GM23248 (cell line): ENCODE measurements around the gene TAOK3. TPM values are rescaled to one million over a fixed set of nuclear protein-coding genes. Genes with fewer than 3 reads are reported as not detected.

ENCODE experiments used
- DNase-seq: peaks from one replicate; pipeline ENCODE4 v3.0.0-alpha.2; 2015
- H2AFZ ChIP-seq: fragments of 200-600 bp; sonication (generic); 2 replicates; pipeline ENCODE4 v1.6.1; 2016; ENCODE audit warnings: antibody characterized with exemption
- H3F3A ChIP-seq: fragments of 200-600 bp; sonication (generic); 2 replicates; pipeline ENCODE4 v1.6.1; 2016; ENCODE audit warnings: mild to moderate bottlenecking, antibody characterized with exemption, mixed run types; ENCODE audit not compliant: insufficient read depth
- H3K27ac ChIP-seq: fragments of 200-600 bp; sonication (generic); 2 replicates; pipeline ENCODE4 v1.5.1; 2016; ENCODE audit warnings: mild to moderate bottlenecking
- H3K27me3 ChIP-seq: fragments of 200-600 bp; sonication (generic); replicated peaks from 2 replicates; pipeline ENCODE4 v1.6.1; 2016; ENCODE audit warnings: mild to moderate bottlenecking; ENCODE audit not compliant: insufficient read depth
- H3K36me3 ChIP-seq: fragments of 200-600 bp; sonication (generic); 2 replicates; pipeline ENCODE4 v1.6.1; 2016; ENCODE audit warnings: low read depth, mild to moderate bottlenecking
- H3K4me1 ChIP-seq: fragments of 200-600 bp; sonication (generic); 2 replicates; pipeline ENCODE4 v1.6.1; 2016; ENCODE audit warnings: mild to moderate bottlenecking; ENCODE audit not compliant: insufficient read depth
- H3K4me2 ChIP-seq: fragments of 200-600 bp; sonication (generic); one replicate; pipeline ENCODE4 v1.6.1; 2016; ENCODE audit warnings: mild to moderate bottlenecking; ENCODE audit not compliant: unreplicated experiment
- H3K4me3 ChIP-seq: fragments of 200-600 bp; sonication (generic); 2 replicates; pipeline ENCODE4 v1.5.1; 2016; ENCODE audit warnings: mild to moderate bottlenecking
- H3K79me2 ChIP-seq: fragments of 200-600 bp; sonication (generic); 2 replicates; pipeline ENCODE4 v1.6.1; 2016; ENCODE audit warnings: mild to moderate bottlenecking; ENCODE audit not compliant: insufficient read depth
- H3K9ac ChIP-seq: fragments of 200-600 bp; sonication (generic); 2 replicates; pipeline ENCODE4 v1.6.1; 2016; ENCODE audit warnings: mild to moderate bottlenecking
- H3K9me2 ChIP-seq: fragments of 200-600 bp; sonication (generic); 2 replicates; pipeline ENCODE4 v1.6.1; 2016; ENCODE audit warnings: mixed run types, mild to moderate bottlenecking, moderate library complexity; ENCODE audit not compliant: insufficient read depth
- H3K9me3 ChIP-seq: fragments of 200-600 bp; sonication (generic); one replicate; pipeline ENCODE4 v1.6.1; 2017; ENCODE audit warnings: low read depth
- H4K20me1 ChIP-seq: fragments of 200-600 bp; sonication (generic); 2 replicates; pipeline ENCODE4 v1.6.0; 2016; ENCODE audit not compliant: insufficient read depth
- EZH2 ChIP-seq: fragments of 200-600 bp; sonication (generic); IDR thresholded peaks from 2 replicates; pipeline ENCODE4 v1.6.1; 2018; ENCODE audit warnings: antibody characterized with exemption, mild to moderate bottlenecking; ENCODE audit not compliant: insufficient read depth, poor library complexity, severe bottlenecking
- EZH2phosphoT487 ChIP-seq: fragments of 200-600 bp; sonication (generic); IDR thresholded peaks from 2 replicates; pipeline ENCODE4 v1.6.1; 2018; ENCODE audit warnings: antibody characterized with exemption, moderate library complexity, mild to moderate bottlenecking, low read depth; ENCODE audit not compliant: insufficient read depth
- WGBS, 2 experiments: methylation state at CpG; one replicate each; pipeline ENCODE4 v1.1.6; 2015 to 2017; ENCODE audit warnings: low lambda C conversion rate in 2 of 2, low coverage in 1 of 2; ENCODE audit errors: missing lambda C conversion rate in 2 of 2; 5-methylcytosine and 5-hydroxymethylcytosine counted together
- in situ Hi-C: fragments of 300-500 bp; cut with MboI; formaldehyde crosslinking; loops from 2 replicates; pipeline ENCODE4 v1.15.0; 2020
- polyA plus RNA-seq: library from polyadenylated mRNA; unstranded; fragments of >200 nt; fragmentation: Nextera tagmentation; extraction: Ambion mirVana; gene quantifications from 2 replicates; pipeline ENCODE4 v1.2.1, GENCODE V29; 2016
- total RNA-seq: library from RNA; depleted of rRNA; stranded (reverse); fragments of >200 nt; shearing (Covaris generic); gene quantifications from 2 replicates; pipeline ENCODE4 v1.2.3, GENCODE V29; 2014

TAOK3 gene
- total and polyA plus RNA-seq, 2 experiments from 2014 or later = 17.8 to 49.8 TPM

DNA sequence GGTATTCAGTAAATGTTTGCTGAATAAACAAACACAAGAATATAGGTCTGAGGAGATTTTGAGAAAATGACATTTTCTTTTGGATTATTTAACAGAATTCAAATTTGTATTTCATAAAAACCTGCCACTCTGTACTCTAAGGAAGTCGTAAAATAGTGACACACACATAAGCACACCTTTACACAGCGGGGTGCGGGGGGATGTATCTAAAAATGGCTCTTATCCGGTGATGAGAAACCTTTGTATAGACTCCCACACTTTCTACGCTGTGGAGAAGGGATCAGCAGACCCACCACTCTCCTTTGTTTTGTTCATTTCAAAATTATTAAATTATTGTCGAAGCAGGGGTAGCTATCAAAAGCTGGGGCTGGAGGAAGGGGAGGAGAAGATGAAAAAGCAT, 178.7 kb downstream of the TAOK3 start:
- H3K4me1 ChIP-seq = peaks cover 18% of the 10 kb centered on the region
- no peaks in the 10 kb centered on the region for H4K20me1 ChIP-seq
- no peak overlapping the region for H3K27ac ChIP-seq
- H3K4me2 ChIP-seq = no peak overlapping the region
- no peak for DNase-seq
- H2AFZ ChIP-seq = no peak overlapping the region
- H3K9me2 ChIP-seq = no peaks in the 10 kb centered on the region
- peaks cover 33% of the 10 kb centered on the region for H3F3A ChIP-seq
- H3K36me3 ChIP-seq = peaks cover 16% of the 10 kb centered on the region; the same call in 1 of the 2 replicates
- no peak overlapping the region for H3K4me3 ChIP-seq
- no peak overlapping the region for H3K9ac ChIP-seq
- H3K27me3 ChIP-seq = no peaks in the 10 kb centered on the region
- peaks cover 2% of the 10 kb centered on the region; the same call in 1 of the 2 replicates for H3K79me2 ChIP-seq
- H3K9me3 ChIP-seq = no peaks in the 10 kb centered on the region
- TF ChIP-seq EZH2 (no peak), EZH2phosphoT487 (no peak)
- WGBS, 2 experiments = 89 to 94% methylated on average over 6 of the region's 6 CpGs
- in situ Hi-C loops = no loop called here

- in situ Hi-C loops = no loop called here
- WGBS, 2 experiments = 71 to 80% methylated on average over 5 of the region's 5 CpGs
These were observed 179.2 kb downstream of the TAOK3 start for GRCh38 chr12:118193477-118193876.

GRCh38 chr12:118190266-118190665, 182.4 kb downstream of the TAOK3 start:
- Histone ChIP-seq H3K4me3 (peak overlapping the region; percentile 70), H3K27me3 (no peaks in the 10 kb centered on the region), H3K4me1 (peaks cover 33% of the 10 kb centered on the region), H3K9me3 (no peaks in the 10 kb centered on the region), H3F3A (peaks cover 43% of the 10 kb centered on the region), H3K36me3 (0 out of 2 replicates have a peak, but pooled peaks cover 4% of the 10 kb centered on the region), H3K27ac (peak overlapping the region; percentile 89), H3K79me2 (peaks cover 33% of the 10 kb centered on the region), H3K9ac (peak overlapping the region; percentile 88), H4K20me1 (no peaks in the 10 kb centered on the region), H3K9me2 (no peaks in the 10 kb centered on the region), H2AFZ (peak overlapping the region; percentile 77), H3K4me2 (peak overlapping the region; percentile 87)
- no peak for TF ChIP-seq EZH2phosphoT487
- no peak for TF ChIP-seq EZH2
- WGBS, 2 experiments = 3% methylated on average over 11 of the region's 11 CpGs
- in situ Hi-C loops = no loop called here
- DNase-seq = peak; percentile 61

More at GRCh38 chr12:118193477-118193876, 179.2 kb downstream of the TAOK3 start:
- H3K36me3 ChIP-seq = peaks cover 16% of the 10 kb centered on the region; the same call in 1 of the 2 replicates
- H3F3A ChIP-seq = peaks cover 38% of the 10 kb centered on the region
- TF ChIP-seq EZH2phosphoT487 (no peak), EZH2 (no peak)
- H3K4me2 ChIP-seq = no peak overlapping the region
- H4K20me1 ChIP-seq = no peaks in the 10 kb centered on the region
- no peak overlapping the region for H3K4me3 ChIP-seq
- no peak for DNase-seq
- H3K9ac ChIP-seq = no peak overlapping the region
- H2AFZ ChIP-seq = no peak overlapping the region
- H3K27ac ChIP-seq = no peak overlapping the region
- H3K9me3 ChIP-seq = no peaks in the 10 kb centered on the region
- no peaks in the 10 kb centered on the region for H3K9me2 ChIP-seq
- H3K27me3 ChIP-seq = no peaks in the 10 kb centered on the region
- peaks cover 23% of the 10 kb centered on the region for H3K4me1 ChIP-seq
- H3K79me2 ChIP-seq = peaks cover 6% of the 10 kb centered on the region

GRCh38 chr12:118189741-118190191, 182.9 kb downstream of the TAOK3 start:
- no peaks in the 10 kb centered on the region for H3K9me2 ChIP-seq
- 4 to 6% methylated on average over 14 of the region's 14 CpGs for WGBS, 2 experiments
- H3K79me2 ChIP-seq = peaks cover 37% of the 10 kb centered on the region
- no peaks in the 10 kb centered on the region for H3K27me3 ChIP-seq
- in situ Hi-C loops = no loop called here
- no peaks in the 10 kb centered on the region for H4K20me1 ChIP-seq
- peak overlapping the region; percentile 77 for H2AFZ ChIP-seq
- H3K4me3 ChIP-seq = peak overlapping the region; percentile 70
- peaks cover 43% of the 10 kb centered on the region for H3F3A ChIP-seq
- peaks cover 34% of the 10 kb centered on the region for H3K4me1 ChIP-seq
- no peaks in the 10 kb centered on the region for H3K9me3 ChIP-seq
- peak overlapping the region; percentile 87 for H3K4me2 ChIP-seq
- 0 out of 2 replicates have a peak, but pooled peaks cover under 1% of the 10 kb centered on the region for H3K36me3 ChIP-seq
- DNase-seq = peak; percentile 78
- H3K9ac ChIP-seq = peak overlapping the region; percentile 88
- H3K27ac ChIP-seq = peak overlapping the region; percentile 89
- no peak for TF ChIP-seq EZH2phosphoT487
- TF ChIP-seq EZH2 = no peak
